ENCODE data around the gene NXT1.
A peak's percentile ranks its signal among the peaks of the same experiment; 100 is the strongest.
"Not testable (repeated sequence)": the region's sequence is repeated elsewhere in the genome, so short reads cannot be mapped to it uniquely, and the experiment has no call there.

NXT1 gene

GRCh38 chr20:23350196-23350903 lies at the start of gene NXT1:
TSS of gene NXT1 (plus strand) at chr20:23350791. CDS start at chr20:23354042, 3,251 bp downstream.
- DNase-seq, result peak; percentile 98

- no peak for DNase-seq
Measured at GRCh38 chr20:23301436-23302050, 49.0 kb upstream of the NXT1 start.

GRCh38 chr20:23302386-23302785 lies 48.2 kb upstream of the NXT1 start:
- DNase-seq, result no peak

- no peak for DNase-seq
Measured at GRCh38 chr20:23302801-23303200, 47.8 kb upstream of the NXT1 start.

GRCh38 chr20:23303325-23304102 lies 47.1 kb upstream of the NXT1 start:
- DNase-seq, result peak; percentile 15

- no peak for DNase-seq
Measured at GRCh38 chr20:23304616-23305015, 46.0 kb upstream of the NXT1 start.

GRCh38 chr20:23305098-23305497 lies 45.5 kb upstream of the NXT1 start:
- DNase-seq, result peak; percentile 13

GRCh38 chr20:23307393-23307792 lies 43.2 kb upstream of the NXT1 start:
- DNase-seq, result not testable (repeated sequence)

- no peak for DNase-seq
Measured at GRCh38 chr20:23308024-23308423, 42.6 kb upstream of the NXT1 start.

GRCh38 chr20:23308908-23309307 lies 41.7 kb upstream of the NXT1 start:
- peak; percentile 12 for DNase-seq

- DNase-seq, result no peak
Measured at GRCh38 chr20:23309781-23310180, 40.8 kb upstream of the NXT1 start.

- DNase-seq, result no peak
Measured at GRCh38 chr20:23311947-23312506, 38.6 kb upstream of the NXT1 start.

GRCh38 chr20:23313271-23313670 lies 37.3 kb upstream of the NXT1 start:
- no peak for DNase-seq

- no peak for DNase-seq
Measured at GRCh38 chr20:23314699-23315098, 35.9 kb upstream of the NXT1 start.

- DNase-seq, result no peak
Measured at GRCh38 chr20:23315099-23315498, 35.5 kb upstream of the NXT1 start.

GRCh38 chr20:23316626-23317025 lies 34.0 kb upstream of the NXT1 start:
- DNase-seq, result no peak

GRCh38 chr20:23317081-23317480 lies 33.5 kb upstream of the NXT1 start:
- DNase-seq, result no peak

GRCh38 chr20:23318347-23318746 lies 32.2 kb upstream of the NXT1 start:
- no peak for DNase-seq

GRCh38 chr20:23320317-23320716 lies 30.3 kb upstream of the NXT1 start:
- no peak for DNase-seq

- DNase-seq, result no peak
Measured at GRCh38 chr20:23325107-23325506, 25.5 kb upstream of the NXT1 start.

- no peak for DNase-seq
Measured at GRCh38 chr20:23326774-23327173, 23.8 kb upstream of the NXT1 start.

GRCh38 chr20:23327617-23328333 lies 22.8 kb upstream of the NXT1 start:
- DNase-seq, result no peak
